Adrenal gland (tissue), 12 donors: ENCODE results near the gene TMEM61. TPM values are rescaled to one million over a fixed set of nuclear protein-coding genes. Genes with fewer than 3 reads are reported as not detected.

Experiments
- DNase-seq, 7 donors: peaks; one replicate each; pipeline ENCODE4 v3.0.0-alpha.2; 2019 to 2020
- H3K27ac ChIP-seq, 5 donors: fragments of 200-600 bp; sonication (generic) in 4 of 5; 1 replicate in 3 of 5; 2 replicates in 2 of 5; pipeline versions ENCODE4 v1.5.1 to v1.8.0; 2016 to 2020; ENCODE audit warnings: mild to moderate bottlenecking in 1 of 5
- H3K27me3 ChIP-seq: fragments of 200-600 bp; 2 replicates; pipeline ENCODE4 v1.8.0; 2021
- H3K36me3 ChIP-seq, 2 donors: fragments of 200-600 bp; replicated peaks in 1 of 2; 1 replicate in 1 of 2; 2 replicates in 1 of 2; pipeline versions ENCODE4 v1.5.1 to v1.8.0; 2018 to 2022
- H3K4me1 ChIP-seq, 2 donors: fragments of 200-600 bp; replicated peaks in 1 of 2; 1 replicate in 1 of 2; 2 replicates in 1 of 2; pipeline versions ENCODE4 v1.5.1 to v1.8.0; 2018 to 2021
- H3K4me3 ChIP-seq, 4 donors: fragments of 200-600 bp; sonication (generic) in 3 of 4; one replicate each; pipeline ENCODE4 v1.5.1; 2016 to 2018
- H3K9me3 ChIP-seq, 3 donors: fragments of 200-600 bp; sonication (generic) in 1 of 3; replicated peaks in 1 of 3; 1 replicate in 2 of 3; 2 replicates in 1 of 3; pipeline versions ENCODE4 v1.5.1 to v1.8.0; 2016 to 2021
- POLR2A ChIP-seq, 2 donors: fragments of 450-650 bp; IDR thresholded peaks; one replicate each; pipeline ENCODE4 v1.6.1; 2017; ENCODE audit warnings: antibody characterized with exemption in 2 of 2, mild to moderate bottlenecking in 2 of 2, moderate library complexity in 1 of 2
- WGBS, 4 donors: extraction: QIAGEN DNeasy Blood & Tissue Kit in 2 of 4; methylation state at CpG; one replicate each; pipeline versions ENCODE4 v1.1.5 to v1.1.7; 2013 to 2017; 5-methylcytosine and 5-hydroxymethylcytosine counted together
- intact Hi-C, 2 donors: fragments of 100-400 bp; cut with DNase I; formaldehyde crosslinking; loops; one replicate each; pipeline versions ENCODE4 v1.14.1 to v1.15.0; 2022 to 2023
- polyA plus RNA-seq, 3 donors: library from polyadenylated mRNA; stranded (reverse); fragments of 200-250 nt in 2 of 3; fragments of 350-450 nt in 1 of 3; fragmentation: Illumina TruSeq in 1 of 3; extraction: RNeasy Lipid Tissue Mini Kit (QIAGEN cat#74804) in 1 of 3; gene quantifications; one replicate each; pipeline ENCODE4 v1.2.3, GENCODE V29; 2013 to 2014
- total RNA-seq, 9 donors: library from RNA; depleted of rRNA in 4 of 9; stranded (reverse); fragments of >200 nt in 4 of 9; fragments of 120-200 nt in 1 of 9; fragmentation: NEBNext Ultra II Directional in 1 of 9; extraction: Animal tissue kit (Norgen Biotek cat#: 25700) in 1 of 9; gene quantifications; one replicate each; pipeline versions ENCODE4 v1.1.0 to v1.2.4, GENCODE V29; 2013 to 2023
- TF ChIP-seq, protein P1 (sequence below), 6 experiments: fragments of 450-650 bp in 4 of 6; fragments of 200-600 bp in 2 of 6; sonication (generic) in 1 of 6; IDR thresholded peaks; 1 replicate in 5 of 6; 2 replicates in 1 of 6; pipeline versions ENCODE4 v1.5.1 to v1.8.0; 2016 to 2021; ENCODE audit warnings: antibody characterized with exemption in 6 of 6, mild to moderate bottlenecking in 2 of 6, moderate library complexity in 1 of 6
- donor health status: healthy with polysubstance abuse.
- donor health status: Bipolar disorder and iron deficiency.
- donor health status: DM: yes; HTN: yes; CAD: no.
- donor health status: DM: no; HTN: no; CAD: no.
- donor health status: DM: no; HTN: no; CAD: no.
- donor health status: DM: yes; HTN: yes; CAD: no.

TMEM61 gene
- total and polyA plus RNA-seq, 12 donors = 2.2 to 20.9 (median 7.3) TPM

DNA sequence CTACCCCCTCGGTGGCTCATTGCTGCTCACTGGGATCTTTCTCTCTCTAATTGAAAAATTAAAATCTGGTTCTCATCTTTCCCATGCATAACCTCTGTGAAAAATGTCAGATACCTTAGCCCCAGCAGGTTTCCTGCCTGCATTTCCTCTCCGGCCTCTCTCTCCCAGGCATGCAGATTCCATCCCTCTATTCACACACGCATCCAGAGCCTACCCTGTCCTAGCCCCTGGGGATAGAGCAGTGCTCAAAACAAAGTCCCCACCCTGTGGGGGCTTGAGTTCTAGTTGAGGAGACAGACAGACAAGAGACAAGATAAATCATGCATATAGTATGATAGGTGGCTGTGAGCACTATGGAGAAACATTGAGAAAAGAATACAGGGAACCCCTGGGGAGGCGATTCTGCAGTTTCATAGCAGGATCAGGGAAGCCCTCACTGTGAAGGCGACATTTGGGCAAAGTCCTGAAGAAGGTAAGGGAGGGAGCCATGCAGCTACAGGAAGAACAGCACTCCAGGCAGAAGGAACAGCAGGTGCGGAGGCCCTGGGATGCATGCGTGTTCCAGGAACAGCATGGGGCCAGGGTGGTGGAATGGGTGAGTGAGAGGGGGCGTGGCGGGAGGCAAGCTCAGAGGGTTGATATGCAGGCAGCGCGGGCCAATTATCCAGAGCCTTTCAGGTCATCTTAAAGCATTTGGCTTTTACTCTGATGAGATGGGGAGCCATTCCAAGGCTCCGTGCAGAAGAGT is 14.8 kb downstream of the TMEM61 start:
- no peaks in the 10 kb centered on the region for H3K9me3 ChIP-seq
- TF ChIP-seq, protein P1, sequence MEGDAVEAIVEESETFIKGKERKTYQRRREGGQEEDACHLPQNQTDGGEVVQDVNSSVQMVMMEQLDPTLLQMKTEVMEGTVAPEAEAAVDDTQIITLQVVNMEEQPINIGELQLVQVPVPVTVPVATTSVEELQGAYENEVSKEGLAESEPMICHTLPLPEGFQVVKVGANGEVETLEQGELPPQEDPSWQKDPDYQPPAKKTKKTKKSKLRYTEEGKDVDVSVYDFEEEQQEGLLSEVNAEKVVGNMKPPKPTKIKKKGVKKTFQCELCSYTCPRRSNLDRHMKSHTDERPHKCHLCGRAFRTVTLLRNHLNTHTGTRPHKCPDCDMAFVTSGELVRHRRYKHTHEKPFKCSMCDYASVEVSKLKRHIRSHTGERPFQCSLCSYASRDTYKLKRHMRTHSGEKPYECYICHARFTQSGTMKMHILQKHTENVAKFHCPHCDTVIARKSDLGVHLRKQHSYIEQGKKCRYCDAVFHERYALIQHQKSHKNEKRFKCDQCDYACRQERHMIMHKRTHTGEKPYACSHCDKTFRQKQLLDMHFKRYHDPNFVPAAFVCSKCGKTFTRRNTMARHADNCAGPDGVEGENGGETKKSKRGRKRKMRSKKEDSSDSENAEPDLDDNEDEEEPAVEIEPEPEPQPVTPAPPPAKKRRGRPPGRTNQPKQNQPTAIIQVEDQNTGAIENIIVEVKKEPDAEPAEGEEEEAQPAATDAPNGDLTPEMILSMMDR (IDR thresholded peaks at IDR 0.05) = no peak
- no peak for TF ChIP-seq POLR2A (IDR thresholded peaks at IDR 0.05)
- 72 to 80% (median 76%) methylated on average over 12 of the region's 12 CpGs for WGBS, 4 donors
- H3K4me1 ChIP-seq = peaks cover 0 to 11% of the 10 kb centered on the region in 2 donors
- intact Hi-C loops = loop anchor here in 1 of 2 donors (2.0 kb wide), 1 partner anchor 46 kb away; no protein-coding TSS in a partner anchor
- no peaks in the 10 kb centered on the region for H3K36me3 ChIP-seq
- H3K27ac ChIP-seq = no peak overlapping the region
- no peak for DNase-seq
- no peak overlapping the region for H3K4me3 ChIP-seq
- peaks cover 16% of the 10 kb centered on the region for H3K27me3 ChIP-seq

DNA sequence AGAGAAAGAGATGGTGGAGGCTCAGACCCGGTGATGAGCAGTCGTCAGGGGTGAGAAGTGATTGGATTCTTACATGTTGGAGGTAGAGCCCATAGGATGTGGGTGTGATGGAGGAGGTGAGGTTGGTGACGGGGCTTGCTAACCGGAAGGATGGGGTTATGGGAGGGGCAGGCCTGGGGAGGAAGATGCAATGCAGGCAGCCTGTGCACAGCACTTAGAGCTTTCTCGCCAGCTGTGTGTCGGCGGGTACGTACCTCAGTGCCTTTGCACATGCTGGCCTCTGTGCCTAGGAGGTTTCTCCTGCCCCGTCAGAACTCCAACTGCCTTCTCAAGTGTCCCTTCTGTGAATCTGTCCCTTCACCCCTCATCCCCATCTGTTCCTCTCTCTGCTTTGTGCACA is 15.4 kb downstream of the TMEM61 start:
- intact Hi-C loops = loop anchor here (2.0 kb wide), 2 partner anchors 45 to 47 kb away; no protein-coding TSS in a partner anchor
- peaks cover 0 to 11% of the 10 kb centered on the region in 2 donors for H3K4me1 ChIP-seq
- no peak overlapping the region for H3K27ac ChIP-seq
- H3K27me3 ChIP-seq = peaks cover 16% of the 10 kb centered on the region
- H3K4me3 ChIP-seq = no peak overlapping the region
- no peaks in the 10 kb centered on the region for H3K9me3 ChIP-seq
- no peak for DNase-seq
- TF ChIP-seq POLR2A (IDR thresholded peaks at IDR 0.05) = no peak
- TF ChIP-seq, protein P1 (IDR thresholded peaks at IDR 0.05) = no peak
- H3K36me3 ChIP-seq = no peaks in the 10 kb centered on the region
- WGBS, 4 donors = 71 to 84% (median 76%) methylated on average over 9 of the region's 9 CpGs

DNA sequence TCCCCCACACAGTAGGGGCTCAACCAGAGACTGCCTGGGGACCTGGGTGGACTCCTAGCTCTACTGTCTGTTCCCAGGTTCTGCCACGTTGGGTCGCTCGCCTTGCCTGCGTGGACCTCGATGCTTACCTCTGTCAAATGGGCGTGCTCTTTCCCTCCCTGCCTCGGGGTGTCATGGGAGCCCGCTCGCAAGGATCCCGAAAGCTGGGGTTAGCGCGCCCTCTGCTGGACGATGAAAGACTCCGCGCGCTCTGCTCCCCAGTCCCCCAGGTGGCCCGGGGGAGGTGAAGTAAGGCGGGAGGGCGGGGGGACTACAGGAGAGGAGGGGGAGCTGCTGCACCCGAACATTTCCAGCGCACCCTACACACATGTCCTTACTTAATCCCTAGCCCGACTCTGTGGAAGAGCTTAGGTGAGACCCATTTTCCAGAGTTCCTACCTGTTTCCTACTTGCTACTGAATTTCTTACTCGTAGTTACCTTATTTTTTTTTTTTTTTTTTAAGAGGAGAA is 16.0 kb downstream of the TMEM61 start:
- 2 to 4% (median 3%) methylated on average over 6 to 23 of the region's 23 CpGs for WGBS, 4 donors
- H3K4me1 ChIP-seq = peaks cover 0 to 11% of the 10 kb centered on the region in 2 donors
- H3K9me3 ChIP-seq = no peaks in the 10 kb centered on the region
- H3K27ac ChIP-seq = no peak overlapping the region
- no peak for TF ChIP-seq POLR2A (IDR thresholded peaks at IDR 0.05)
- TF ChIP-seq, protein P1 (IDR thresholded peaks at IDR 0.05) = peak; percentile 78 to 92 (median 89)
- intact Hi-C loops = loop anchor here in 1 of 2 donors (2.0 kb wide), 1 partner anchor 46 kb away; no protein-coding TSS in a partner anchor
- DNase-seq = peak; percentile 75 to 89 (median 79)
- no peaks in the 10 kb centered on the region for H3K36me3 ChIP-seq
- peaks cover 16% of the 10 kb centered on the region for H3K27me3 ChIP-seq
- peak overlapping the region in 1 of 4 donors; percentile 16 for H3K4me3 ChIP-seq

DNA sequence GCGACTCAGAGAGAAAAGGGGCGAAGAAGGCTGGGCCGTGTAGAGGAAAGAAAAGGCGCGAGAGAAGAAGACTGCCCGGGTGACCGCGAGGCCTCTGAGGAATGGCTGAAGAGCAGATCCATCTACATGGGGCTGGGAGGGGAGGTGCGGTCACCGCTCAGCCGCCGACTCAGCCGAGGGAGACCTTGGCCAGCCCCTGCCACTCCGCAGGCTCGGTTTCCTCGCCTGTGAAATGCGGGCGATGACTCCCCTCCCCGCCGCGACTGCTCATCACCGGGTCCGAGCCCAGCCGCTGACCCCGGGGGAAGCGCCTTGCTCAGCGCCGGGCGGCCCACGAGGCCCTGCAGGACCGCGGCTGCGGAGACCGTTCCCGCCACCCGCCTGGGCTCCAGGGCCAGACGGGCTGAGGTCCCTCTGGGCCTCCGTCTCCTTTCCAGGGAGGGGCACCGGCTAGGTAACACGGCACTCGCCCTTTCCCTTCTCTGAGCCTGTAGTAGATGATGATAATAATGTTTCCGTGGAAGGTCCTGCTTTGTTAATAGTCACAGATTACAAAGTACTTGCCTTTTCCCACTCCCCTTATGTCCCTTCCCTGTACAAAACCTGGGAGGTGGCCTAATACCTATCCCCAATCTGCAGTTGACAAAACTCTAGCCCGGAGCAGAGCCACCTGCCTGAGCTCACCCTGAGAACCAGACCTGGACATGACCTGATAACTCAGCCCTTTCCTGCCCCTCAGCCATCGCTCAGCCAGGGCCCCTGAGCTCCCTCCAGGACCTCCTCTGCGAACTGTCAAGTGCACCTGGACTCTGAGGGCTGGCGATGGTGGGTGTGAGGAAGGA is 16.7 kb downstream of the TMEM61 start:
- Histone ChIP-seq H3K9me3 (no peaks in the 10 kb centered on the region), H3K36me3 (no peaks in the 10 kb centered on the region), H3K4me1 (peaks cover 0 to 11% of the 10 kb centered on the region in 2 donors), H3K27ac (no peak overlapping the region), H3K4me3 (peak overlapping the region in 1 of 4 donors; percentile 16), H3K27me3 (peaks cover 16% of the 10 kb centered on the region)
- 26 to 32% (median 31%) methylated on average over 32 to 46 of the region's 46 CpGs for WGBS, 4 donors
- intact Hi-C loops = loop anchor here in 1 of 2 donors (2.0 kb wide), 1 partner anchor 46 kb away; no protein-coding TSS in a partner anchor
- TF ChIP-seq, protein P1 (IDR thresholded peaks at IDR 0.05) = no peak
- TF ChIP-seq POLR2A (IDR thresholded peaks at IDR 0.05) = no peak
- DNase-seq = peak in 1 of 7 donors; percentile 34
